MV-4-11 (cell line): ENCODE data around the gene HRNR.
"Not testable (repeated sequence)": the region's sequence is repeated elsewhere in the genome, so short reads cannot be mapped to it uniquely, and the experiment has no call there.

ENCODE experiments used
- DNase-seq: peaks from one replicate; lab custom pipeline; 2025; lab: John Stamatoyannopoulos, UW

Gene HRNR

GRCh38 chr1:152224093-152224492 lies at the start of gene HRNR:
HRNR (minus strand) TSS chr1:152224193; CDS start chr1:152223253, 940 bp downstream.
- DNase-seq, result no peak

- not testable (repeated sequence) for DNase-seq
Observed at GRCh38 chr1:152256394-152256793, 32.4 kb upstream of the HRNR start.

GRCh38 chr1:152252157-152252556 lies 28.2 kb upstream of the HRNR start:
- DNase-seq, result no peak

GRCh38 chr1:152251391-152251790 lies 27.4 kb upstream of the HRNR start:
- no peak for DNase-seq

- DNase-seq, result no peak
Observed at GRCh38 chr1:152247316-152247715, 23.3 kb upstream of the HRNR start.

GRCh38 chr1:152244576-152245273 lies 20.7 kb upstream of the HRNR start:
- no peak for DNase-seq

GRCh38 chr1:152237093-152237492 lies 13.1 kb upstream of the HRNR start:
- no peak for DNase-seq

GRCh38 chr1:152228831-152229230 lies 4.8 kb upstream of the HRNR start:
- DNase-seq, result no peak

GRCh38 chr1:152227310-152227928 lies 3.4 kb upstream of the HRNR start:
- DNase-seq, result no peak

GRCh38 chr1:152225678-152226077 lies 1.7 kb upstream of the HRNR start:
- DNase-seq, result no peak

GRCh38 chr1:152220166-152221163 lies 3.5 kb downstream of the HRNR start:
- no peak for DNase-seq

GRCh38 chr1:152219438-152219837 lies 4.6 kb downstream of the HRNR start:
- not testable (repeated sequence) for DNase-seq

- DNase-seq, result no peak
Observed at GRCh38 chr1:152218762-152219436, 5.1 kb downstream of the HRNR start.

- DNase-seq, result not testable (repeated sequence)
Observed at GRCh38 chr1:152215604-152216003, 8.4 kb downstream of the HRNR start.

GRCh38 chr1:152214911-152215310 lies 9.1 kb downstream of the HRNR start:
- DNase-seq, result not testable (repeated sequence)

GRCh38 chr1:152198982-152199381 lies 25.0 kb downstream of the HRNR start:
- no peak for DNase-seq

GRCh38 chr1:152197361-152197941 lies 26.5 kb downstream of the HRNR start:
- no peak for DNase-seq

GRCh38 chr1:152191711-152192110 lies 32.3 kb downstream of the HRNR start:
- DNase-seq, result no peak

GRCh38 chr1:152191260-152191659 lies 32.7 kb downstream of the HRNR start:
- DNase-seq, result no peak

- peak; percentile 44 for DNase-seq
Observed at GRCh38 chr1:152190589-152190988, 33.4 kb downstream of the HRNR start.

- peak; percentile 65 for DNase-seq
Observed at GRCh38 chr1:152189657-152190442, 34.1 kb downstream of the HRNR start.
